Suppressor macrophage (primary cell): ENCODE data around the gene ITPR2.
A peak's percentile ranks its signal among the peaks of the same experiment; 100 is the strongest.

Experiments
- DNase-seq, 4 experiments: peaks; one replicate each; pipeline ENCODE4 v3.0.0-alpha.2; 2020 to 2022

Gene ITPR2

DNA sequence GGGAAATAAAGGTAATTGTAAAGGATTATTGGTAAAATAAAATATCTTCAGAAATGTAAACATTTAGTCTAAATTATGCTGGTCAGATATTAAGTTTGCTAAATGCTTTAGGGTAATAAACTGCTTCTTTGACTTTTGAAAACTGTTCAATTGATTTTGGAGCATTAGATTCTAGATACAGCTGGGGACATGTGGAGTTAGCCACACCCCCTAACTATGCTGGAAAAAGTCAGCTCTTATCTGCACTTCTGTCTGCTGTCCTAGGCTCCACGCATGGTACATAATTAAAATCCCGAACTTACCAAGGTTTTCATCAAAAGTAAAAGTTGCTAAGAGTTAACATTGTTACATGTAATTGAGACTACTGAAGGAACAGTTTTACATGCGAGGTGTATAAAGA is 78.8 kb downstream of the ITPR2 start:
- DNase-seq = no peak

DNA sequence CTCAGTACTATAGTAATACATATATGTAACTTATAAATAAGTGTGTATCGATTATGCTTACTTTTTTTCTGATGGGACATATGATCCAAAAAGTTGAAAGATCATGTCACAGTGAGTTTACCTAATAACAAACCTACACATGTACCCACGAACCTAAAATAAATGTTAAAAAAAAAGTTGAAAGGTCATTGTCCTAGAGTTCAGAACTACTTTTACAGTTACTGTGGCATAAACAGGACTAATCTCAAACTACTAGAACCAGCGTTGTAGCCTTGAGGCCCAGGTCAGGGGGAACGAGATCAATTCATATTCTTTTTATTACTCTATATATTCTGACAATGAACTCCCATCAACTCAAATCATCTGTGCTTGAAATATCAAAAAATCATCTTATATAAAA is 81.8 kb downstream of the ITPR2 start:
- no peak for DNase-seq

DNA sequence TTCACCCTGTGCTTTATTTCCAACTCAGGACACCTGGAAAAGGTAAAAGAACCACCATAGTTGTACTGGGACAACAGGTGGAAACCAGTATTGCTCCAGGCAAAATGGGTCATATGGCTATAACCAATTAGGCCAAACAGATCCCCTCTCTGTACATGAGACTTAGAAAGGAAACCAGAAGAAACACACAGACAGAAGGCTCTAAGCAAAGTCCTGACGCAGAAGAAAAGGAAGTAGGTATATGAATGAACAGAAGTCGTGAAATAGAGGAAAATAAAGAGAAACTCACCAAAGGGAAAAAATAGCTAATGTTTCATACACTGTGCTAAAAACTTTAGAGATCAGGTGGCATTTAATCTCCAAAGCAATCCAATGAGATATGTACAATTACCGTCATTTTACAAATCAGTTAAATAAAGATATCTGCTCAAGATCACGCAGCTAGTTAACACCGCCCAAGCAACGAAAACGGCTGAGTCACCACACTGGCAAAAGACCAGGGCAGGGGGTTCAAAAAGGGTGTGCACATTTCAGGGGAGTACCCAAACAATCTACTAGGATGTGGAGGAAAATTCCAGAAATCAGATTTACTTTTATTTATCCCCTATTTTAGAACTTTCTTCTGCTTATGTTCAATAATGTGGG is 82.3 kb downstream of the ITPR2 start:
- peak in 3 of 4 experiments; percentile 26 to 54 (median 41) for DNase-seq

DNA sequence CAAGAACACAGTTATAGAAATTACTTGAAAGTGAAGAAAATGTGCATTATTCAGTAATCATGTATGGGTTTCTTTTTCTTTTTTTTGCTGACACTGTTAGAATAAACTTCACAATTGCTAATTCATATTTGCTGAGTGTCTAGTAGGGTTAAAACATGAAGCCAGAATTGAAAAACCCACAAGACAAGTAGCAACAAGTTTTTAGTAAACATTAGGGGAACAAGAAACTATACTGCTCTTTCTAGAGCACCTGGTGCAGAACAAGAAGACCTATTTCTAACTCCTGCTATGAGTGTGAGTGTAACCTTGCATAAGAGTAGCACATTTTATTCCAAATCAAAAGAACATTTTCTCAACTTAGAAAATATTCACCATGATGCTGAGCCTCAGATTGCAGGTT is 83.2 kb downstream of the ITPR2 start:
- DNase-seq = no peak

DNA sequence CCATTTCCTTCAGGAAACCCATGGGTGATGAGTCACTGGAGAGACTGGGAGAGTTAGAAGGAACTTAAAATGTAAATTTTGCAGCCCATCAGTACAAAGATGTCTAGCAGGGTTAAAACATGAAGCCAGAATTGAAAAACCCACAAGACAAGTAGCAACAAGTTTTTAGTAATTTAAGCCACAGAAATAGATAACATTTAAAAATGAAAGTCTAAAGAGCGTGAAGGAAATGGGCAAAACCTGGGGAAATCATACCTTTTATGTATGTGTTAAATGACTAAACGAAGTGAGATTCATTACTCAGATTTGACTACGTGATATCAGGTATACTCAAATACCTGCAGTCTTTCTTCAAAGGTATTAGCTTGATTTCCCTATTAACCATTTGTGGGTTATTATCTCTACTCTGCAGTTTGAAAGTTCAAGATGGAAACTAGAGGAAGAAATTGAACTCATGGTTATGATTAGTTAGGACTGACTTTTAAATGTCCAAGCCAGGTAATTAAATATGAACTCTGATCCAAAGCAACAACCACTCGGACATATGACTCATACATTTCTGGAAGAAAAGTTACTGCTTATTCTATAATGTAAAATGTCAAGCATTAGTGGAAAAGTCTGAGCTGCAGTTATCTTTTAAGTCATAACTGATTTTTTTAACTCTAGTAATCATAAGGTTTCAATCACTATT is 84.1 kb downstream of the ITPR2 start:
- DNase-seq = peak in 3 of 4 experiments; percentile 43 to 74 (median 57)

DNA sequence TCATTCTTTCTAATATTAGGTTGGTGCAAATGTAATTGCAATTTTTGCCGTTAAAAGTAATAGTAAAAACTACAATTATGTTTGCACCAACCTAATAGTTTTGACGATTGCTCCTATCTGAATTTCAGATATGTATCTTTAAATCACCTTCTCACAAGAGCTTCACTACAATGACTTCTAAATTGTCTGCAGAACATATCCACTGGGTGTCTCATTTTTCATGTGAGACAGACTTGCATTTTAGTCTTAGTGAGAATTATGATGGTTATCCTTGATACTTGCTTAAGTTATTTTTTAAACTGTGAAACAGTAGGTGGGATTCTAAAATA is 84.6 kb downstream of the ITPR2 start:
- no peak for DNase-seq

DNA sequence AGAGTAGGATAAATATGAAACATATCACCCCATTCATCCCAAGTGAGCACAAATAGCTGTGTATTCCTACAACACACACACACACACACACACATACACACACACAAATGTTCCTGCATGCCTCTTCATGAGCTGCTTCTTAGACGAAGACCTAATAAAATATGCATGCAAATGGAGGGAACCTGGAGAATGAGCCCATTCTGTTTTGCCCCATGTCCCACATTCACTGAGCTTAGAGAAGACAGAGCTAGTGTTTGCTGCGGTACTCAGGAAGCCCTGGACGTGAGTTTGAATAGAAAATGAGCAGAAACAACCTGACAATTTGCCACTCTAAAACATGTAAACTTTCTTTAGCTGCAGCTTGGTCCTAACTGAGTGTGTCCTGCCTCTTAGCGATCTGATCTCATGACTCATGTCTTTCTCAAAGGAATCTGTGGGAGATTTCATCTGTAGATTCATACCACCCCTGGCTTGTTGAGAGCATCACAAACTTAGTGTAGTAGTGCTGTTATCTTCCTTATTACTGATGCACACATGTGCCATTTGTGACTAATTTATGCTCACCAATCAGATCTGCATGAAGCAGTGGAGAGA is 86.8 kb downstream of the ITPR2 start:
- peak in 1 of 4 experiments; percentile 36 for DNase-seq

DNA sequence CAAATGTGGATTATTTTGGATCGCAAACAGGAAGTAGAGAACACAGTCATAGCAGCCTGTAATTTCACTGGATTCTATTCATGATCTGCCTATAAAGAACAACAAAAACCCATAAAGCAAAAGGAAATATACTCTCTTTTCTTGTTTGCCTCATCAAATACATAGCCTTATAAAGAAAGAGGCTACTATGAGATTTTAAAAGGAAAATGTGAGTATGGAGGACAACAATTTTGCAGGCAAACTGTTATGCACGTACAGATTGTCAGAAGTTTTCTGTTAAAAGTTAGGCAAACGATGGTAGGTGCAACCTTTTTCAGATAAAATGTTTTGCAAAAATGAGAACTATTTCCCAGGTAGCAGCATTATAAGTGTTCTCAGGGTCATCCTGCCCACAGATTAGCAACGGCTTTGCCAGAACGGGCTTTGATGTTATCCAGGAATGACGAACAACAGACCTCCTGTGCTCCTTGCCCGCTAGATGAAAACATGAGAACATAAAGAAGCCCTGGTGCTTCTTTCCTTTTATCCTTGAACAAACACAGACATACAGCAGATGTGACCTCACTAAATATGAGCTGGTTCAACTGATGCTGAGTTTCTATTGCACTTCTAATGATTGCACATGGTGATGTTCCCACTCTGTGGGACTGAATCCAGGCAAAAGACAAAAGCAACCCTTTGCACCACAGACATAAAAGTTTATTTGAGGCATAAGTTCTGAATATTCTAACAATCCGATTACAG is 88.1 kb downstream of the ITPR2 start:
- DNase-seq = no peak

DNA sequence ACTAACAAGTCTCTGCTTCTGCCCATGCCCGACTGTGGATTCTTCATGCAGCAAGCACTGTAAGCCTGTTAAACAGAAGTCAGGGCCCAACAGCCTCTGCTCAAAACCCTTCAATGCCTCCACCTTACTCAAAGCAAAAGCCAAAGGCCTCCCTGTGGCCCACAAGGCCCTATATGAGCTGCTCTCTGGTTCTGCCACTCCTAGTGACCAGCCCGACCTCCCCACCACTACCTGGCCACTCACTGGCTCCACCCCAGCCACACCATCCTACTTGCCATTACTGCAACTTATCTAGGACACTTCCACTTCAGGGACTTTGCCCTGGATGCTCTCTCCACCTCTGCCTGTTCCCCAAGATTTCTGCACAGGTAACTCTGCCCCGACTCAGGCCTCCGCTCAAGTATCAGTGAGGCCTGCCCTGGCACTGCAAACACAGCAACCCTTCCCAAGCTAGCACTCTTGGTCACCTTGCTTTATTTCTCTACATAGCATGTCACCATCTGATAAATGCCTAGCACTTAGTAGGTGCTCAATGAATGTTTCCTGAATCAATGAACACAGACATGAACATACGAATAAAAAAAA is 88.9 kb downstream of the ITPR2 start:
- DNase-seq = no peak

DNA sequence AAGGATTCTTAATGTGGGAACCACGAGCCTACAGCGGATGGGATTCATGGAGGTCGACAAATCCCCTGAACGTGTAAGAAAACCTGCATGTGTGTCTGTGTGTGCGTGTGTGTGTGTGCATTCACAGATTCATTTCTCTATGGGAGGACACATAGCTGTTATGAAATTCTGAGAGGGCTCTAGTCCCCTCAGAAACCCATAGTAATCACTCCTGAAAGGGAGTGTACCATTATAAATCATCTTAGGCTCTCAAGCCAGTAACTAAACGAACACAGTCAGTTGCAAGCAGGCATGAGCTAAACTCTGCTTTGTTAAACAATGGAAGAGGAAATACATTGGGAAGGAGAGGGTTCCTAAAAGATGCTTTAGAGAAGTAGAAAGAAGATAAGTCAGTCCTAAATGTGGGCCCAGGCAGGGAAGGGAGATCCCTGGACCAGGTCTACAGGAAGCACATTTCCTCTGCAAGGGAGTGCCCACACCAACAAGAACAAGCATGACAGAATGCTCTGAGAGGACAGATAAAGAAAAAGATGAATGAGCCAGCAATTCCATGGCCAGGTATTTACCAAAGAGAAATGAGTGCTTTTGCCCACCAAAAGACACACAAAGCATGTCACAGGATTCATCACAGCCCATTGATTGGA is 91.3 kb downstream of the ITPR2 start:
- DNase-seq = peak in 1 of 4 experiments; percentile 33

DNA sequence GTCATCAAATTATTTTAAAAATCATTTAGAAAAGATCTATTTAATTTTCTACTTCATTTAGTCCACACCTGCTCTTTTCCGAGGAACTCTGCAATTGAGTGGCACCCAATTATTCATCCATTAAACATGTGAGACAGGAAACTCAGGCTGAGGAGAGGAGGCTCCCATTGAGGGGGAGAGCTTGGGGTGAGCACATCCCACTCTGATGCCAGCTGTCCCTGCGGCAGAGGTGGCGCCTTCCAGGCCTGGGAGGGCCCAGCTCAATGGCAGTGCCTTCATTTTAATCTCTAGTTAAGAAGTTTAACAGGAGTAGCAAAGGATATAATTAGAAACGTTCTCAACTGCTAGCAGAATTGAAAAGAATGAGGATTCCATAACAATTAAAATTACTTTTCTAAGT is 92.0 kb downstream of the ITPR2 start:
- DNase-seq = no peak

DNA sequence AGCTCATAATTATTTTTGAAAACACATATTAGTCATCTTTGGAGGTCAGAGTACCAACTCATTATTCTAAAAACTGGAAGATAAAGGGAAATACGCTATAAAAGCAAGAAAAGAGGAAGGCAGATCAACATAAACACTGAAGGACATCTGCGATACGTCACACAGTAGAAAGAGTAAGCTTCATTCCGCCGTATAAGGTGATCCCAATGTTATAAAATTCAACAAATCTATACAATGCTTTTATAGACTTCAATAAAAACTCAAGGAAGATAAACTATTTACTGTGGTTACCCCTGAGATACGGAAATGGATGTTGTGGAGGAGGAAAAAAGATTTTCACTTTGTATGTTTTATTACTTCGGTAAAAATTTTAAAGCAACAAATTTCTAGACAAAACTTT is 92.6 kb downstream of the ITPR2 start:
- peak in 1 of 4 experiments; percentile 36 for DNase-seq

DNA sequence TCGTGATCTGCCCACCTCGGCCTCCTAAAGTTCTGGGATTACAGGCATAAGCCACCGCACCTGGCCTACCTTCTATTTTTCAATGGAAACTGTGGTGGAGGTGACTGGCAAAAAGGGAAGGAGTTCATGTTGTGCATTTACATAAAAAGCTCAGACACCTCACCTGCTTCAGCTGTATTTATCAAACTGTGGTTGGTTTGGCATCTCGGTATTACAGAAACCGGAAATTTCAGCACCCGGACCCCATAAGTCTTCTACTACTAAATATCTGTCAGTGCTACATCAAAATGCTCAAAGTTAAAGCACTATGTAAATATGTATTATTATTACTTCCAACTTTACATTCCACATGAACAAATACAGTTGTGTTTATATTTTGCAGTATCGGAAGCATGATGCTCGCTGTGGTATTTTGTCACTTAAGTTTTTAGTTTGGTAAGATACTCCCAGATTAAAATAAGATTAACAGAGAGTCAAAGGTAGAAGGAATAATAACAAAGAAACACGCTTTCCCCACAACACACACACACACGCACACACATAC is 95.4 kb downstream of the ITPR2 start:
- no peak for DNase-seq

DNA sequence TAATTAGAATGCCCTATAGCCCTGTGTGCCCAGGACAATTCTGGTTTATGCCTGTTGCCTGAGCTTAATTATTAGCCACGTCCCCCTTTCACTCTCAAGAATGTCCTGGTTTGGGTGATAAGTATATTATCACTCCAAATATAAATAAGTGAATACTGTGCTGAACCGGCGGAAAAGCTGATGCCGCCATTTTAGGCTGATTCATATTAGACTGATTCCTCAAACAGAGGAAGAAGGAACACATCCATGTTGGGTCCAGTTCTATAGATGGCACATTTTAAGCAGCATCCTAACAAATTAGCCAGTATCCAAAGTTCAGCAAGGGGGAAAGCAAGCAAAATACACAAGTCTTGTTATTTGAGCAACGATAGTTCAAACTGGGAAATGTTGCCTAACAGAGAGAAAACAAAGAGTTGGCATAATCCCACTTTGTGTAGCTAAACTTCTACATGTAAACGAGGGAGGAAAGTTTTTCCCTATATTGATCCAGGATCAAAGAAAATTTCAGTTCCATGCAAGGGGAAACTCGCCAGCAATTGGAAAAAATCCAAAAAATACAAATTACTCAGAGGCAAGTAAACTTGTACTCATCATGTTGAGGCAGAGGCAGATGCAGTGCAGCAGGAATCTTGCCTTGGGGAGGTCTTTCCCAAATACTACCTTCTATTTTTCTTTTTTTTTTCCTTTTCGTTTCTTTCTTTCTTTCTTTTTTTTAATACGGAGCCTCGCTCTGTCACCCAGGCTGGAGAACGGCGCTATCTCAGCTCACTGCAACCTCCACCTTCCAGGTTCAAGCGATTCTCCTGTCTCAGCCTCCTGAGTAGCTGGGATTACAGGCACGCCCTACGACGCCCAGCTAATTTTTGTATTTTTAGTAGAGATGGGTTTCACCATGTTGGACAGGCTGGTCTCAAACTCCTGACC is 96.2 kb downstream of the ITPR2 start:
- no peak for DNase-seq

DNA sequence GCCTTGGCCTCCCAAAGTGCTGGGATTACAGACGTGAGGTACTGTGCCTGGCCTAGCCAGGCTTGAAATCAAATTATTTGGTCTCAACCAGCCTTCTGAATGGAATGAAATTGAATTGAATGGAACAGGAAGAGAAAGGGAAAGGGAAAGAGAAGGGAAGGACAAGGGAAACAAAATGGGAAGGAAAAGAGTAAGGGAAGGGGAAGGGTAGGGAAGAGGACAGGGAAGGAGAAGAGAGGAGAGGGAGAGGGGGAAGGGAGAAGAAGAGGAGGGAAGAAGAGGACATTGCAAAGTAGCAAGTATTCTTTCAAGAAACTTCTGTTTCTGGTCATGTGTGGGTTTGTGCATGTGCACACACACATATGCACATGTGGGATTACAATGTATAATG is 97.8 kb downstream of the ITPR2 start:
- no peak for DNase-seq

DNA sequence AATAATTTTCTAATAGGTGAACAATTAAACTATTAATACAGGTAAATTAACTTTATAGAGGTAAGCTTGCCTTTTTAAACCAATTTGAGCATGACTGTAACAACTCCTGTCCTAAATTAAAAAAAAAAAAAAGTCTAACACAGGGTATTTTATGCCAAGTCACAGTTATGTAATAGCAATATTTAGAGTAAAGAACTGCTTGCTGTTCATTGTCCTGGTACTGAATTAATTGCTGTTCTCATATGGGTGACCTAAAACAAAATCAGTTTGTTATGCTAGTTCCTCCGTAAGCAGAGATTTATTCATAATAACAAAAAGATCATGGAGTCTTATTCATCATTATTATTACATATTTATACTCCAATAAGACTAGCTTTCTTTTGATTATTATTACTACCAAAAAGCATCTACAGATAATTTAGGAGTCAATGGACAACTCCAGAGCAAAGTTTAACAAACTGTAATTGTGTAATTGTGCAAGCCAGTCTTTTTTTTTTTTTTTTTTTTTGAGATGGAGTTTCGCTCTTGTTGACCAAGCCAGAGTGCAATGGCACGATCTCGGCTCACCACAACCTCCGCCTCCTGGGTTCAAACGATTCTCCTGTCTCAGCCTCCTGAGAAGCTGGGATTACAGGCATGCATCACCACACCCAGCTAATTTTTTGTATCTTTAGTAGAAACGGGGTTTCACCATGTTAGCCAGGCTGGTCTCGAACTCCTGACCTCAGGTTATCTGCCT is 98.3 kb downstream of the ITPR2 start:
- peak in 1 of 4 experiments; percentile 24 for DNase-seq

DNA sequence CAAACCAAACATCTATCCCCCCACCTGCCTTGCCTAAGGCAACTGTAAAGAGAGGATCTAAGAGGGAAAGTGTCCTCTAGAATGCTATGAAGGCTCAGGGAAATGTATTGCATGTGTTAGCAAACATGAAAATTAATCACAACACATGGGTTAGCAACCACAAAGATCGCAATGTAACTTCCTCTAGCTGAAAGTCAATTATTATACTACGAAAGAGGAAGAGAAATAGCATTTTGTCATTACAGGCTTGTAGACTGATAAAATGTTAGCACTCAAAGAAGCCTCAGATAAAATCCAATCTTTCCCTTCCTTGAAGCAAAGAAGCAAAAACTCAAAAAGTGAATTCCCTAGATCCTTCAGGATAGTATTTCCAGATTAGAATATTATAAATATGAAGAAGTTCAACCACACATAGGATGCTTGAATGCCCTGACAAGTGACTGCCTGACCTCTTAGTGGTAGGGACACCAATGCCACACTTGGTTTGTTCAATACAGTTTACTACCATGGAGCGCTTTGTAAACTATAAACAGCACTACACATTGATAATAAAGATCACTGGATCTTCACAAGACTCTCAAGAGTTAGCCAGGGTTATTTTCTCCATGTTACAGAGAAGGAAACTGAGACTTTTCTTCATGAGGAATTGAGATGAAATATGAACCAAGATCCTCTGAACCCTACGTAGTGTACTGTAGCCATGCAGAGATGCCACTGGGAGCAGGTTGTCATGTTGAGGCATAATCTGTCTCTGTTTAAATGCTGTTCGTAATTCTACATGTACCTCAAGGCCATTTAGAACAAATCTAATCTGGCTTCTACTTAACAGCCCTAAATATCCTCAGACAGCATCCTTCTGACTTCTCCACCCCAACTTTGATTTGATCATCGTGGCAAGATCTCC is 100.7 kb downstream of the ITPR2 start:
- peak; percentile 47 to 88 (median 74) for DNase-seq

DNA sequence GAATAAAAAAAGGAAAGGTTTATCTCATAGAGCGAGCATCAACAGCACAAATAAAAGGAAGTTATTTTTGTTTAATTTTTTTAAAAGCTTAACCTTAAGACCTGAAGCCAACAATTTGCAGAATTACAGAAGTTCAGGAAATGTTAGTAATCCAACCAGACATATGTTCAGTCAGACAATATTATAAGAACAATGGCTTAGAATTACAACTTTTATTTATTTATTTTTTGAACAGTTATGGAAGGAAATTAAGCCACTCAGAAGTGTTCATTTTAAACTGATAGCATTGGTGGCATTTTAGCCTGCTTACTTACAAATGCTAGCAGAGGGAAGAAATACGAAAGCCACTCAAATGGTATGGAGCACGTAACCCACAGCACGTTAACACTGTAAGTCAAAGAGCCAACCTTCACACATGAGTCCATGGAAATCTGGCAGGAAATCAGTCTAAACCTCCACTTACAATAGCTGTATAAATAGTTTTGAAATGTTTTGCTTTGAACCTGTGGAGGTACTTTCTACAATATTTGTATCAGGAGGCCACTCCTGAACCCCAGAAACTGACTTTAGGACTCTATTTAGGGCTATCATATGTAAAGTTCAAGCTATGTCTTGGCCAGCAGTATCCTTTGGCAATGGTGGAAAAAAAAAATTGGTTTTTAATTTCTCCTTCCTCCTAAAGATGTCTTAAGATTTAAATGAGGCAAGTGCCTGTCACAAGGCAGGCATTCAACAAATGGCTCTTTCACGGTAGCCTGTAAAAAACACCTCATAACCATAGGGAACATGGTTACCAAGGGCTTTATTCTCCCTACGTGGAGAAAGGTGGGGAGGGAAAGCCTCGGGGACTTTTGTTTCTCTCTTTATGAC is 102.3 kb downstream of the ITPR2 start:
- DNase-seq = peak in 3 of 4 experiments; percentile 21 to 36 (median 35)
